Measurements from ENCODE around the gene ZNF385B. TPM values are rescaled to one million over a fixed set of nuclear protein-coding genes. Genes with fewer than 3 reads are reported as not detected.
"Not testable (repeated sequence)": the region's sequence is repeated elsewhere in the genome, so short reads cannot be mapped to it uniquely, and the experiment has no call there.

ZNF385B gene
- total RNA-seq, 1 donor from 2014 or later: 0.35 TPM

DNA sequence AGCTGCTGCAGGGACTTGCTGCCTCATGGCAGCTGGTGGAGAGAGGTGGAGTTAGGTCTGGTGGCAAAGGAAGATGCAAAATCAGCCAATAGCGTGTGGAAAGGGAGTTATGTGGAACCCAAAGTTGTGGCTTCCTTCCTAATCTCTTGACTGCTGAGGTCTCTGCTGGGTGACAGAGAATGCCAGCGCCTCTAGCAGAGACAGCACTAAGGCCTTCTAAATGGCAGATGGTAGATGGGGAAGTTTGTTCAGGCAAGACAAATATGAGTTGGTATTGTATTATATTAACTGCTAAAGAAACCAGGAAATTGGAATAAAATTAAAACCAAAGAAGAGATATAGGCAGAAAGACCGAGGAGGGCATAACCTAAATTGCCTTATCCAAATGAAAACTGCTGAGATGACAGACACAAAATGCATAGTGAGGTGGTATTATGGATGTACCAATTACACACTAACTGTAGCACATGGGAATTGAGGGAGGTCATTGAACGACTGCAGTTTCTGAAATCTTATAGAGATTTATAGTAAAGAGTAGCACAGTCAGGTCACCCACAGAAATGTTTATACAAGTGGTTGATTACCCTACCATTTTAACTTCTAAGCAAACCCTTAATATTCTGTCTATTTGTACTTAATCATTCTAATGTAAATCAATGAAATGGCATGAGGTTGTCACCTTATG lies 350.2 kb downstream of the ZNF385B start:
- ATAC-seq (no peak), DNase-seq (ENCODE audit: missing footprints) (no peak)
- intact Hi-C loops (cut with DNase I): no loop called here

DNA sequence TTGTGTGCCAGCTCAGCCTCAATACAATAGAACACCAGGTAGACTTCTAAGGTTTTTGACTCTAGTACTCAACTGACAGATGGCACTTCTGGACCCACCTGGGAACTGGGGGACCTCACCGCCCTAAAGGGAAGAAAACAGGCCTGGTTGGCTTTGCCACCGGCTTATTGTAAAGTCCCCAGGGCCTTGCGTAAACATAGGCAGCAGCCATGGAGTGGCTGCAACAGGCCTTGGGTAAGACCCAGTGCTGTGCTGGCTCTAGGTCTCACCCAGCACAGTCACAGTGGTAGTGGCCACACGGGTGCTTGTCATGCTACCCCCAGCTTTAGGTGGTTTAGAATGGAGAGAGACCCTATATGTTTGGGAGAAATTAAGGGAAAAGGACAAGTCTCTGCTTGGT lies 366.1 kb downstream of the ZNF385B start:
- intact Hi-C loops (cut with DNase I): no loop called here
- DNase-seq (ENCODE audit: missing footprints) (no peak), ATAC-seq (no peak)

DNA sequence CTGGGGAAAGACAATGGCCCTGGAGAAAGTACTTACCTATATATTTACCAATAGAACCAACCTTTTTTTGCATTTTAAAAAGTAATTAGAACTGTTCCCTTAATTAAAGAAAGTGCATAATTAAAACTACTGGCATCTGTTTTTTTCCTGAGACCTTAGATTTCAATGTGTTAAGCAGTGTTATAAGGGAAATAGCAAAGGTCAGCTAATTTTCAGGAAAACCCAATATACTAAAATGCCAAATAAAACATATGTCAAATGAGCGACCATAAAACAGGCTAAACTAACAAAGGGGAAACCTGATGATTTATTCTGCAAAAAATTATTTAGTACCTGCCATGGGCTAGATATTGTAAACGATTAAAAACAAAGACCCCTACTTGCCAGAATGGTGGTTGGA lies 372.8 kb downstream of the ZNF385B start:
- no peak for DNase-seq (ENCODE audit: missing footprints)
- ATAC-seq: no peak
- intact Hi-C loops (cut with DNase I): no loop called here

DNA sequence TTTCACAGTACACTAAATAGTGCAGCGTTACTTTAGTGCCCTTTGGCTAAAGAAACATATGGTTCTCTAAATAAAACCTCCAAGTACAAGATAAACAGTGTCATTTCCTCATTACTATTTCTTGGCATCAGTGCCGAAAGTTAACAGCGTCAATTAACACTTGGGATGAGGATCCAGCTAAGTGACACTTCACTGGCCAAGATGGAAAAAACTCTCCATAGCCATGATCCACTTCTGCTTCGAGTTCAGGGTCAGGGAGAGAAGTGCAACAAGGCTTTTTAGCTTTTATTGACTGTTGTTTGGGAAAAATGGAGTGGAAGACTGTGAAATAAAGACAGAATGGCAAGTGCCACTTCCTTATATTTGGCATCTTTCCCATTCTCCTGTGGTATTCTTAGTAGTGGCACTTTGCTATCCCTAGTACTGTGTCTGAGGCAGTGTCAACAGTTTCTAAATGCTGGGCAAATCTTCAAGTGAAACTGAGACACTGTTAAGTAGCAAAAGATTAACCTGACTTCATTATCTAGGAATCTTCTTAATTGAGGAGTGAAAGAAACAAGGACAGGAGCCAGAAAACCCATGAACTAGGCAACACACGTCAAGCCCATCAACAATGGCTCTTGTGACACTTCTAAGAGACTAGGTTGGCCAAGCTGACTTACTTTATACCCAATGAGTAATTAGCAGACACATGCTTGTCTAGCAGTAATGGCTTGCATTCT lies 374.2 kb downstream of the ZNF385B start:
- intact Hi-C loops (cut with DNase I): loop anchor here (1.0 kb wide), 1 partner anchor 190 kb away; no protein-coding TSS in a partner anchor
- ATAC-seq: peak; percentile 92
- DNase-seq (ENCODE audit: missing footprints): no peak

DNA sequence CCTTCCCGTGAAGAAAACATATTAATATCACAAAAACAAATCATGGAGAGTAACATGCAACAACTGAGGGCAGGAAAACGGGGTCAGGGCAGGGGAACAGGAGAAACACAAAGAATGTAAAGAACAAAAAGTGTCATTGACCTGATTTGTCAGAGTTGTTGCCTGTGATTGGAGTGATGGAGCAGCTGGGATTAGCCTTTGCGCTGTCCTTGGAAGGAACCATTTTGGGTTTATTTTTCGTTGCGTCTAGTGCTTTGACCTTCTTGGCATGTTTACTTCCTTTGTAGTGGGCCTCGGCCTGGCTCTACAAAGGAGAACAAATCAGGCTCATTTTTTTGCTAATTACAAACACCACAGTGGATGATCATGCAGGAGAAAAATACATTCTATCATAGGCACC lies 378.3 kb downstream of the ZNF385B start:
- intact Hi-C loops (cut with DNase I): no loop called here
- no peak for DNase-seq (ENCODE audit: missing footprints)
- ATAC-seq: no peak

DNA sequence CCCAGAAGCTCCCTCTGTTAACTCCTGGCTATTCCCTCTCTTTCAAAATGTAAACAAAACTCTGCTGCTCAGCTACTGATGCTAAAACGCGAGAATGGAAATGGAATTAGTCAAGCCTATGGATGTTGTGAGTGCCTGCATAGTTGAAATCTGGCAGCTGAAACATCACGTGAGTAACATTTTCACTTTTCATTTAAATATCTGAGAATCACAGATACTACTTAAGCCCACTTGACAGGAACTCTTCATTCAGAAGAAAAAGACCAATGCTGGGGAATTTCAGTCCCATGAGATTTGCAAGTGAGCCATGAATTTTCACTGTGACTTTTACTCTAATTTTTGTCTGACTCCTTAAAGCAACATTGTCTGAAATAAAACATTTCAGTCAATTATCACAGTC lies 381.5 kb downstream of the ZNF385B start:
- intact Hi-C loops (cut with DNase I): no loop called here
- ATAC-seq (no peak), DNase-seq (ENCODE audit: missing footprints) (no peak)

DNA sequence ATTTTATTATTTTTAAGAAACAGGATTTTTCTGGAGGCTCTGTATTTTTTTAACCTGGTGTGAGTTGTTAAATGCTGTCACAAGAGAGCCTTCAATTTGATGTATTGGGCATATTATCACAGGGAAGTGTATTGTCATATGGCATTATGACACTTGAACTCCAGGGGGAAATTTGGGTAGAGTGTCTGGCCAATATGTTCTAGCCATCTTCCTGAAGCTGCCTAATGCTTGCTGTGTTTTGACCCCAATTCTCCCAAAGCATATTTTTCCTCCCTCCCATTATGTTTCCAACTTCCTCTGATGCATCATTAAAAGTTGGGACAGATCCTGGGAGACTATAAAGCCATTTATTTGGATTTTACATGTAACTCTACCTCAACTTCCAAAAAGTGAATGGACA lies 382.6 kb downstream of the ZNF385B start:
- ATAC-seq (no peak), DNase-seq (ENCODE audit: missing footprints) (no peak)
- intact Hi-C loops (cut with DNase I): no loop called here

DNA sequence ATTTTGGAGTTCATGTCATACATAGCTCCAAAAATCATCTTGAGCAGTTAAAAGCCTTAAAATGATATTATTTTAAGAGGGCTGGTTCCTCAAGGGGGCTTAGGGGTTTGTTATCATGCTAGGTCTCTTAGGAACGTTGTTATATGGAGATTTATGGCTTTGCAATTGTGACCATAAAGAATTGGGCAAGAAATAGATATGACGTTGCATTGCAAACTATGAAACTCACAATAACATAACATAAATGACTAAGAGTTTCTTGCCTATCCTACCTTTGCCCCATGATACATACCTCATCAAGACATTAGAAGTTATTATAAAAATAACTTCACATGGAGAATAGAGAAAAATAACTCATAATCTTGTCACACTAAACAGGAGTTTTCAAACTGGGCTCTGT lies 390.4 kb downstream of the ZNF385B start:
- ATAC-seq (no peak), DNase-seq (ENCODE audit: missing footprints) (no peak)
- intact Hi-C loops (cut with DNase I): no loop called here

DNA sequence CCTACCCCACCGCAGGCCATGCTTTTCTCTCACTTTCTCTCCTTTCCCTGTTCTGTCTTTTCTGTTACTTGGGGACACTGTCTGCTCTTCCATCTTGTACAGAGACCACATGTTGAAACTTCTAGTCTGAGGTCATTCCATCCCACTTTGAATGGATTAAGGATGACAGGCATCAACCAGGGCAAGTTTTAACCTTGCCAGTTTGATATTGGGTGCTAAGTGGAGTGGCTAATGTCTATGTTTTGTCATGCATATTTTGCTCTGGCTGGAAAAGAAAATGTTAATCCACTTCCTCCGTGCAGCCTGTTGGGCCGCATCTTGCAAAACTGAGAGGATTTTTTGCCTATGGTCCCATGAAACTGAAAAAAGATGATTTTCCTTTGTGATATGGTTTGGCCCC lies 391.3 kb downstream of the ZNF385B start:
- ATAC-seq (no peak), DNase-seq (ENCODE audit: missing footprints) (no peak)
- intact Hi-C loops (cut with DNase I): no loop called here

DNA sequence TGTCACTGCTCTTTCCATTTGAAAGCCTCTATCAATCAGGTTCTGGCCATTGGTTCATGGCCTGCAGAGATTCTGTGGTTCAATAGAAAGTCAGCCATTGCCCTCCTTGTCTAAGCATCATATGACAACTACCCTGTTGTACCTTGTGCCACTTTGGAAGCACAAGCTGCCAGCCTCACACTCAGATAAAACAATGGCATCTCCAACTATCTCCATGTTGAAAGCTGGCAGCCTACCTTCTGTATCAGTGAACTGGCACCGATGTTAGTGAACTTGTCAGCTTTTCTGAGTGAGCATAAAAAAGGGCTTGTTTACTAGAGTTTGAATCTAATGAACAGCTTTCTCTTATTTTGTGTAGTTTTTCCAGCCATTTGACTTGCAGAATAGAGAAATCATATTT lies 393.5 kb downstream of the ZNF385B start:
- peak; percentile 69 for ATAC-seq
- intact Hi-C loops (cut with DNase I): no loop called here
- DNase-seq (ENCODE audit: missing footprints): no peak

DNA sequence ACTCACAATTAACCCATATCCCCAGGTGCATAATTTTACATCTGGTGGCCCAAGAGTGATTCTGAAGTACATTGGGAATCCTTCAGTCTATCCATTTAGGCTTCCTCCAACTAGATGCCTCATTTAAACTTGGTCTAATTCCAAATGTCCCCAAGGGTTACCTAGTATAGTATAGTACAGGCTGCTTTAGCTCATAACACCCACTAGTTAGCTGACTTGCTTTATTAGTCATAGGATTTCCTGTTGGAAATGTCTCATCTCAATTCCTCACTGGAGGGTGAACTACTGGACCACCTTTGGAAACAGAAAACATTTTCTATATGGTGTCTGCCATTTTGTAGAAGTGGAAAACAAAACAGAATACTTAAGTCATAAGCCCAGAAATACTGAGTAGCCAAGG lies 394.3 kb downstream of the ZNF385B start:
- intact Hi-C loops (cut with DNase I): no loop called here
- no peak for DNase-seq (ENCODE audit: missing footprints)
- ATAC-seq: no peak

DNA sequence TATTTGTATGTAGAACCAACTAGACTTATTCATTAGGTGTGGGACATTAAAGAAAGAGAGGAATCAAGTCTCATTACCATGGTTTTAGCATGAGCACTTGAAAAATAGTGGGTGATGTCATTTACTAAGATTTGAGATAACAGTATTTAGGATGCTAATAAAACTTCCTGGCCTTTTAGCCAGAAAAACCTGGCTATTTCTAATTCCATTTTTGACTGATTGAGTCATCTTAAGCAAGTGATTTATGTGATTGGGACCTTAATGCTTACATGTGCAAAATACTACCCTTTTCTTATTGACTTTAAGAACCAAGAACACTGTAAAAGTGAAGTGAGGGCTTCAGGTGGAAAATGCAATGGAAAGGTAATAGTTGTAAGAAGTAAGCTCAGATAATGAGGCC lies 400.0 kb downstream of the ZNF385B start:
- DNase-seq (ENCODE audit: missing footprints) (no peak), ATAC-seq (no peak)
- intact Hi-C loops (cut with DNase I): no loop called here

DNA sequence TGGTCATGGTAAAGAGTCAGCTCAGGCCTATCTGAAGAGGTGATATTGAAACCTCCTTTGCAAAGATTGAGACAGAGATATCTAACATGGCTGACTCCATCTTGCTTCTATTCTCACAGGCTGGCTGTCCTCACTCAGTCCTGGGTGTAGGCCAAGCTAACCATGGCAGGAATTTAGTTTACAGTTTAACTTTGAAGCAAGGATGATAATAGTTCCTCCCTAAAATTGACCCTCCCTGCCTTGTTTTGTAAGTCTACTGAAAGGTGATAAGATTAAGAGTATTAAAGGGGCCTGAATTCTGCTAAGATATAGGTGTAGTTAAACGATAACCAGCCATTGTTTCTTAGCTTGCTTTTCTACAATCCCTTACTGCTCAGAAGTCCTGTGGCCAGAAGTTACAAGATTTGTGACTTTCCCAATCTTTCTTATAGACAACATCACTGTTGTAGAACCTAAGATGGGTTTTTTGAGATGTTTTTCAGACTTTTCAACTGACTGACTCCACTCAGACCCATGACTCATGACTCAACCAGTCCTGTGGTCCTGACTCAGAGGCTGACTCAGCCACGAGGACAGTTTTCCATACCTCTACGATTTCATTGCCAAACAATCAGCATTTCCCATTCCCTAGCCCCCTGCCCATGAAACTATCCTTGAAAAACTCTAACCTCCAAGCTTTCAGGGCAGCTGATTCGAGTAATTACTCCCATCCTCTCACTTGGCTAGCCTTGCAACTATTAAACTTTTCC lies 401.1 kb downstream of the ZNF385B start:
- ATAC-seq: no peak
- no peak for DNase-seq (ENCODE audit: missing footprints)

DNA sequence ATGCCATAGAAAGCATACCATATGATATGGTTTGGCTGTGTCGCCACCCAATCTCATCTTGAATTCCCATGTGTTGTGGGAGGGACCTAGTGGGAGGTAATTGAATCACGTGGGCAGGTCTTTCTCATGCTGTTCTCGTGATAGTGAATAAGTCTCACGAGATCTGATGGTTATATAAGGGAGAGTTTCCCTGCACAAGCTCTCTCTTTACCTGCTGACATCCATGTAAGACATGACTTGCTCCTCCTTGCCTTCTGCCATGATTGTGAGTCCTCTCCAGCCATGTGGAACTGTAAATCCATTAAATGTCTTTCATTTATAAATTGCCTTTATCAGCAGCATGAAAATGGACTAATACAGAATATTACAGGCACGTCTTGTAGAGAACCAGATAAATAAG lies 403.3 kb downstream of the ZNF385B start:
- DNase-seq (ENCODE audit: missing footprints); intact Hi-C loops (cut with DNase I); ATAC-seq: not testable (repeated sequence)

More for the DNA sequence above, 401.1 kb downstream of the ZNF385B start:
- intact Hi-C loops (cut with DNase I): no loop called here

DNA sequence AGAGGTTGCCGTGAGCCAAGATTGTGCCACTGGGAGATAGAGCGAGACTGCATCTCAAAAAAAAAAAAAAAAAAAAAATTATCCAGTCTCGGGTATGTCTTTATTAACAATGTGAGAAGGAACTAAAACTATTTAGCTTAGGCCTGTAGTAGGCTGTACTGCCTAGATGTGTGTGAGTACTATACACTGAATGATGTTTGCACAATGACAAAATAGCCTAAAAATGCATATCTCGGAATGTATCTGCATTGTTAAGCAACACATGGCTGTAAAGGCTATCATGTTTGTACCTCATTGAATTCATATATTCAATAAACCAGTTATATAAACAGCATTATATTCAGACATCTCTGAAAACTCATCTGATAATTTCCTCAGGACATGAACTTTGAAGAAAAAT lies 405.6 kb downstream of the ZNF385B start:
- DNase-seq (ENCODE audit: missing footprints) (no peak), ATAC-seq (no peak)
- intact Hi-C loops (cut with DNase I): no loop called here

DNA sequence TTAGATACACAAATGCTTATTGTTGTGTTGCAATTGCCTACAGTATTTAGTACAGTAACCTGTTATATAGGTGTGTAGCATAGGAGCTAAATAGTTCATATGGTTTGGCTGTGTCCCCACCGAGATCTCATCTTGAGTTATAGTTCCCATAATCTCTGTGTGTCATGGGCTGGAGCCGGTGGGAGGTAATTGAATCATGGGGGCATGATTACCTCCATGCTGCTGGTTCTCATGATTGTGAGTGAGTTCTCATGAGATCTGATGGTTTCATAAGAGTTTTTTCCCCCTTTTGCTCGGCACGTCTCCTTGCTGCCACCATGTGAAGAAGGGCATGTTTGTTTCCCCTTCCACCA lies 406.3 kb downstream of the ZNF385B start:
- no peak for ATAC-seq
- no peak for DNase-seq (ENCODE audit: missing footprints)
- intact Hi-C loops (cut with DNase I): no loop called here

DNA sequence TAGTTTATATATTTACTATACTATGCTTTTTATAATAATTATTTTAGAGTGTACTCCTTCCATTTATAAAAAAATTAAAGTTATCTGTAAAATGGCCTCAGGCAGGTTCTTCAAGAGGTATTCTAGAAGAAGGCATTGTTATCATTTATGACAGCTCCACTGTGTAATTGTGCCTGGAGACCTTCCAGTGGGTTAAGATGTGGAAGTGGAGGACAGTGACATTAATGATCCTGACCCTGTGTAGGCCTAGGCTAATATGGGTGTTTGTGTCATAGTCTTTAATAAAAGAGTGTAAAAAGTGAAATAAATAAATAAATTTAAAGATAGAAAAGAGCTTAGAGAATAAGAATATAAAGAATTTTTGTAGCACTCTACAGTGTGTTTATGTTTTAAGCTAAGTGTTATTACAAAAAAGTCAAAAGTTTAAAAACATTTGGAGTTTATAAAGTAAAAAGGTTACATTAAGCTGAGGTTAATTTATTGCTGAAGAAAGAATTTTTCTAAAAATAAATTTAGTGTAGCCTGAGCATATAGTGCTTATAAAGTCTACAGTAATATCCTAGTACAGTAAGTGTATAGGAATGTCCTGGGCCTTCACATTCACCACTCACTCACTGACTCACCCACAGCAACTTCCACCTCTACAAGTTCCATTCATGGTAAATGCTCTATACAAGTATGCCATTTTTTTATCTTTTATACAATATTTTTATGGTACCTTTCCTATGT lies 406.8 kb downstream of the ZNF385B start:
- no peak for ATAC-seq
- intact Hi-C loops (cut with DNase I): no loop called here
- no peak for DNase-seq (ENCODE audit: missing footprints)

DNA sequence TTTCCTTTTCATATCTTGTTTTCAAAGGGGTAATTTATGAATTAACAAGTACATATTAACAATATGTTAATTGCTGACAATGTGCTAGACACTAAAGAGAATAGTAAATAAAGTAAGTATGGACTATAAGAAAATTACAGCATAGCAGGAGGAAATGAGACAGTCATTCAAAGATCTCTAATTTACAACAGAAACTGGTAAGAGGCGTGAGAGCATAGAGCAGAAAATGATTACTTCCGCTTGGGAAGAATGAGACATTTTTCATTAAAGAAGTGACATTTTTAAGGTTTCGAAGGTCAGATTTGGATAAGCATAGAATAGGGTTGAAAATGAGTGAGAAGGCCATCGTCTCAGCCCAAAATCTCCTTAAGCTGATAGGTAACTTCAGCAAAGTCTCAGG lies 412.4 kb downstream of the ZNF385B start:
- ATAC-seq: no peak
- DNase-seq (ENCODE audit: missing footprints): no peak
- intact Hi-C loops (cut with DNase I): loop anchor here (10.0 kb wide), 1 partner anchor 234 kb away; no protein-coding TSS in a partner anchor

DNA sequence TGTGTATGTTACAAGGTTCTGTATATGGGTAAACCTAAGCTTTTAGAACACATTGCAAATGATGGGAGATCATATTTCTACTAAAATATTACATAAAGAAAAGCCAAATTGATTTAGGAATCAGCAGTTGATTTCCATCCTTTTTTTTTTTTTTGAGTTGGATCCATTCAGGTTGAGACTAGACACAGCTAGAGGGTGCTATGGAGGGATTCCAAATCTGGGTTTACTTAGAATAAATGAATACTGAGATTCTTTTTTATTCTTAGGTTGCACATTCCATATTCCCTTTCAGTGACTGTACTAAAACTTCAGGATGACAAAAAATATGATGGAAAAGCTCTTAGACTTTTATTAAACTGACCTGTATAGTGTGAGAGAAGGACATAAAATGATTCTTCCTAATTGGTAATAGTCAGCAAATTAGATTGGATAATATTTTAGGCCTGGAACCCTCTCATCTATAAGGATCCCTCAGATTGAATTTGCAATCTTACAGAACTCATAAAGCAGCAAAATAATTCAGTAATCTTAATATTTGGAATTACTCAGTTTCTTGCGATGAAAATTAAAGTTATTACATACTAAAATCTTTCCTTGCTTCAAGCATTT lies 413.5 kb downstream of the ZNF385B start:
- no peak for DNase-seq (ENCODE audit: missing footprints)
- intact Hi-C loops (cut with DNase I): loop anchor here (10.0 kb wide), 1 partner anchor 233 kb away; no protein-coding TSS in a partner anchor
- no peak for ATAC-seq
